Activated B cell treated with CpG ODN at 0.5 μM for 24 hours (primary cell): ENCODE data around the gene TPM4. TPM values are rescaled to one million over a fixed set of nuclear protein-coding genes. Genes with fewer than 3 reads are reported as not detected.
"Not testable (repeated sequence)": the region's sequence is repeated elsewhere in the genome, so short reads cannot be mapped to it uniquely, and the experiment has no call there.

Experiments
- ATAC-seq: fragments of 200-7000 bp; cut with Tn5 transposase; one replicate; pipeline ENCODE4 v1.10.0; 2021; ENCODE audit warnings: low read depth, mild to moderate bottlenecking, moderate library complexity
- CTCF ChIA-PET: fragments of 350-600 bp; sonication (Branson Sonifier 250); formaldehyde crosslinking; loops from one replicate; lab custom pipeline; 2021; ENCODE audit warnings: antibody characterized with exemption; lab: Charles Lee
- POLR2A ChIA-PET: fragments of 350-600 bp; sonication (Branson Sonifier 250); formaldehyde crosslinking; loops from one replicate; lab custom pipeline; 2021; ENCODE audit warnings: antibody characterized with exemption; lab: Charles Lee
- DNase-seq: peaks from one replicate; pipeline ENCODE4 v3.0.0; 2022
- H3K27ac Mint-ChIP-seq: one replicate; pipeline ENCODE4 v1.8.0; 2020; ENCODE audit warnings: mixed read lengths
- H3K27me3 Mint-ChIP-seq: one replicate; pipeline ENCODE4 v1.8.0; 2021; ENCODE audit warnings: mixed read lengths
- H3K36me3 Mint-ChIP-seq: one replicate; pipeline ENCODE4 v1.8.0; 2021; ENCODE audit warnings: low read depth, mixed read lengths
- H3K4me1 Mint-ChIP-seq: one replicate; pipeline ENCODE4 v1.8.0; 2021; ENCODE audit warnings: mixed read lengths
- H3K4me3 Mint-ChIP-seq: one replicate; pipeline ENCODE4 v1.8.0; 2020; ENCODE audit warnings: mild to moderate bottlenecking, mixed read lengths
- H3K9me3 Mint-ChIP-seq: one replicate; pipeline ENCODE4 v1.8.0; 2020; ENCODE audit warnings: mixed read lengths
- intact Hi-C: fragments of 100-400 bp; cut with micrococcal nuclease; formaldehyde crosslinking; loops from one replicate; pipeline ENCODE4 v1.15.1; 2024
- total RNA-seq: library from RNA; stranded (reverse); gene quantifications from 2 replicates; pipeline ENCODE4 v1.2.3, GENCODE V29; 2022
- TF ChIP-seq, protein P1 (sequence below): fragments of 200-600 bp; IDR thresholded peaks from one replicate; pipeline ENCODE4 v1.8.0; 2022; ENCODE audit warnings: antibody characterized with exemption, mild to moderate bottlenecking

TPM4 gene
- total RNA-seq, 1 donor from 2014 or later: 257 TPM

DNA sequence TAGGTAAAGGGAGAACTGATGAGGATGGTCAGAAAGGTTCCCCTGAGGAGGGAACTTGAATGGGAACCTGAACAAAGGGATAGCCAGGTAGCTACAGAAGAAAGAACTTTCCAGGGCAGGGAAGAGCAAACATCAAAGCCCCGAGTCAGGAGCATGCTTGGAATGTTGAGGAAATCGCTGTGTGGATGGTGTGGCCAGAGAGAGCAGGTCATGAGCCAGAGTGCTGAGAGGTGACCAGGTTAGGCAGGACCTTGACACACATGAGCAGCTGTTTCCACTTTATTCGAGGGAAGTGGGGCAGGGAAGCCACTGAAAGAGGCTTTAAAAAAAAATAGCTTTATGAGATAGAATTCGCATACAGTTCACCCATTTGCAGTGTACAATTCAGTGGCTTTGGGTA is 39.8 kb downstream of the TPM4 start:
- H3K4me1 Mint-ChIP-seq: peaks cover 87% of the 10 kb centered on the region
- no peaks in the 10 kb centered on the region for H3K27me3 Mint-ChIP-seq
- peak overlapping the region; percentile 98 for H3K27ac Mint-ChIP-seq
- TF ChIP-seq, protein P1, sequence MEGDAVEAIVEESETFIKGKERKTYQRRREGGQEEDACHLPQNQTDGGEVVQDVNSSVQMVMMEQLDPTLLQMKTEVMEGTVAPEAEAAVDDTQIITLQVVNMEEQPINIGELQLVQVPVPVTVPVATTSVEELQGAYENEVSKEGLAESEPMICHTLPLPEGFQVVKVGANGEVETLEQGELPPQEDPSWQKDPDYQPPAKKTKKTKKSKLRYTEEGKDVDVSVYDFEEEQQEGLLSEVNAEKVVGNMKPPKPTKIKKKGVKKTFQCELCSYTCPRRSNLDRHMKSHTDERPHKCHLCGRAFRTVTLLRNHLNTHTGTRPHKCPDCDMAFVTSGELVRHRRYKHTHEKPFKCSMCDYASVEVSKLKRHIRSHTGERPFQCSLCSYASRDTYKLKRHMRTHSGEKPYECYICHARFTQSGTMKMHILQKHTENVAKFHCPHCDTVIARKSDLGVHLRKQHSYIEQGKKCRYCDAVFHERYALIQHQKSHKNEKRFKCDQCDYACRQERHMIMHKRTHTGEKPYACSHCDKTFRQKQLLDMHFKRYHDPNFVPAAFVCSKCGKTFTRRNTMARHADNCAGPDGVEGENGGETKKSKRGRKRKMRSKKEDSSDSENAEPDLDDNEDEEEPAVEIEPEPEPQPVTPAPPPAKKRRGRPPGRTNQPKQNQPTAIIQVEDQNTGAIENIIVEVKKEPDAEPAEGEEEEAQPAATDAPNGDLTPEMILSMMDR: no peak
- intact Hi-C loops: loop anchor here (5.0 to 10.0 kb wide), 2 partner anchors 209 to 281 kb away; partner anchors contain the start of gene KLF2
- H3K9me3 Mint-ChIP-seq: no peaks in the 10 kb centered on the region
- DNase-seq: no peak
- ATAC-seq: no peak
- peak overlapping the region; percentile 20 for H3K4me3 Mint-ChIP-seq
- peaks cover 66% of the 10 kb centered on the region for H3K36me3 Mint-ChIP-seq
- POLR2A ChIA-PET: interaction anchor here (0.6 to 9.7 kb wide), 5 partner anchors 11 to 43 kb away, joined by 3 to 338 read pairs (median 8); partner anchors contain the start of genes HSH2D and TPM4
- CTCF ChIA-PET: interaction anchor here (1.4 to 1.5 kb wide), 2 partner anchors 53 to 70 kb away, joined by 4 to 5 read pairs; partner anchors contain the start of gene FAM32A

DNA sequence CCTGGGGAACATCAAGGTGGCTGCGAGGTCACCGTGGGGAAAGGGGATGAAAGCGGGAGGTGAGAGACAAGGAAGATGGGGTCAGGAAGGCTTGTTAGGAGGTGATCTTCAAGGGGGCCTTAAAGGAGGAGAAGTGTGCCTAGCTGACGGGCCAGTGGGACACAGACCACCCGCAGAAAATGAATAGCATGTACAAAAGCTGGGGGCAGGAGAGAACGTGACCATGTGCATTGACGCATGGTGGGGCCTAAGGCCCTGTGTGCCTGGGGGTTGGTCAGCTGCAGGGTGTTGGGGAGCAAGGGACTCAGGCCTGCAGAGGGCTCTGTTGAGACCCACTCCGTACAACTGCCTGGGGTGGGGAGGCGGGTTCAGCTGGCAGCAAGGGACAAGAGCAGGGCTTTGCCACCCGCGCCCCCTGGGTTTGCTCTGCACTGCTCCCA is 41.3 kb downstream of the TPM4 start:
- POLR2A ChIA-PET: interaction anchor here (0.6 to 9.7 kb wide), 24 partner anchors 8 to 484 kb away, joined by 3 to 338 read pairs (median 6); partner anchors contain the start of genes CIB3, FAM32A, HSH2D and TPM4
- intact Hi-C loops: loop anchor here (1.0 to 10.0 kb wide), 8 partner anchors 26 to 469 kb away; partner anchors contain the start of genes HSH2D and KLF2
- TF ChIP-seq, protein P1: no peak
- peak overlapping the region; percentile 98 for H3K27ac Mint-ChIP-seq
- H3K9me3 Mint-ChIP-seq: no peaks in the 10 kb centered on the region
- H3K36me3 Mint-ChIP-seq: peaks cover 74% of the 10 kb centered on the region
- DNase-seq: peak; percentile 28
- H3K27me3 Mint-ChIP-seq: no peaks in the 10 kb centered on the region
- H3K4me1 Mint-ChIP-seq: peaks cover 88% of the 10 kb centered on the region
- peak; percentile 10 for ATAC-seq
- peak overlapping the region; percentile 73 for H3K4me3 Mint-ChIP-seq
- CTCF ChIA-PET: interaction anchor here (0.5 to 2.8 kb wide), 16 partner anchors 10 to 299 kb away, joined by 3 to 18 read pairs (median 4); partner anchors contain the start of genes FAM32A and HSH2D

DNA sequence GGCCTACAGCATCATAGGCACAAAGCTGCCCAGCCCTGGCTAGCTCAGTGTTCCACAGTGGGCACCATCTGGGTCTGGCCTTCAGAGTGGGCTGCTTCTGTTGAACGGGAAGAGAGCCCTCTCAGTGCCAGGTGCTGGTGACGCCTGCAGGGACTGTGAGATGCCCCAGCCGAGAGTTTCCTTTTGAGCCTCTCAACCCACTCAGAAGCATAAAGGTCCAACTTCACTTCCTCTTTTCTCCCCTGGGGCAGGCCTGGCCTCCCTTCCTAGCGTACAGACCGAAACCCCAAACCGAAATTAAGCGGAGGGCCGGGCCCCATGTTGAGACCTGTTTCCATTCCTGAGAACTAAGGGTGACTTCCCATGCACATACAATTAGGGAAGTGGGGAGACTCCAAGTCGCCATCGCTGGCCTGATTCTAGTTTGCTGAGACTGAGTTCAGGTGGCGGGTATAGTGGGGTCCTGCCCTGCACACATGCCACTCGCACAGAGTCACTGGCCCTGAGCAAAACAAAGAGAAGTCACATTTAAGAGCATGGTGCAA is 42.3 kb downstream of the TPM4 start:
- CTCF ChIA-PET: interaction anchor here (0.8 to 2.8 kb wide), 12 partner anchors 15 to 298 kb away, joined by 3 to 18 read pairs (median 6); partner anchors contain the start of genes FAM32A and HSH2D
- TF ChIP-seq, protein P1: no peak
- Mint-ChIP-seq H3K9me3 (no peaks in the 10 kb centered on the region), H3K36me3 (peaks cover 75% of the 10 kb centered on the region), H3K27me3 (no peaks in the 10 kb centered on the region), H3K4me1 (peaks cover 80% of the 10 kb centered on the region), H3K27ac (peak overlapping the region; percentile 98), H3K4me3 (peak overlapping the region; percentile 73)
- ATAC-seq: peak; percentile 87
- peak; percentile 76 for DNase-seq
- intact Hi-C loops: loop anchor here (1.0 to 10.0 kb wide), 8 partner anchors 25 to 468 kb away; partner anchors contain the start of genes HSH2D and KLF2
- POLR2A ChIA-PET: interaction anchor here (0.6 to 9.7 kb wide), 23 partner anchors 8 to 483 kb away, joined by 3 to 338 read pairs (median 6); partner anchors contain the start of genes CIB3, FAM32A, HSH2D and TPM4

DNA sequence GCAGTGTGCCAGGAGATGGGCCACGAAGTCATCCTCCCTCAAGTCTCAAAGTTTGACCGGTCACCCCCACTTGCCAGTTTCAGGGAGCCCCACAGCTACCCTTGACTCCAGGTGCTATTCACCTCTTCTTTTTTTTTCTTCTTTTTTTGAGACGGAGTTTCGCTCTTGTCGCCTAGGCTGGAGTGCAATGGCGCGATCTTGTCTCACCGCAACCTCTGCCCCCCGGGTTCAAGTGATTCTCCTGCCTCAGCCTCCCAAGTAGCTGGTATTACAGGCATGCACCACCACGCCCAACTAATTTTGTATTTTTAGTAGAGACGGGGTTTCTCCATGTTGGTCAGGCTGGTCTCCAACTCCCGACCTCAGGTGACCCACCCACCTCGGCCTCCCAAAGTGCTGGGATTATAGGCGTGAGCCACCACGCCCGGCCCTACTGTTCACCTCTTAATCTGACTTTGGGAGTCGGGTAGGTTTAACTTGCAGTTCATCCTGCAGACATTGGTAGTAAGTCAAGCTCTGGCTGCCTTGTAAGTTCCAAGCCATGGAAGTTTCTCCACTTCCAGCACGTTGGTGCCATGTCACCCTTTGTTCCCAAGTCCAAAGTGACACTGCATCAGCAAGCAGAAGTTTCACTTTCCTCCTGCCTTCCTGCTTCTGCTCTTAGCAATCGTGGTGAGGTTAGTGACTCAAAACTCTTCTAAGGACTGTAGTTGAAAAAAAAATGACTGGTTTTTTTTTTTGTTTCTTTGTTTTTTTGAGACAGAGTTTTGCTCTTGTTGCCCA is 43.0 kb downstream of the TPM4 start:
- peaks cover 78% of the 10 kb centered on the region for H3K36me3 Mint-ChIP-seq
- H3K27me3 Mint-ChIP-seq, DNase-seq, H3K9me3 Mint-ChIP-seq: not testable (repeated sequence)
- intact Hi-C loops: loop anchor here (2.0 to 10.0 kb wide), 4 partner anchors 206 to 468 kb away; partner anchors contain the start of gene KLF2
- peak overlapping the region; percentile 98 for H3K27ac Mint-ChIP-seq
- peaks cover 78% of the 10 kb centered on the region for H3K4me1 Mint-ChIP-seq
- CTCF ChIA-PET: interaction anchor here (1.1 to 2.8 kb wide), 6 partner anchors 14 to 66 kb away, joined by 3 to 18 read pairs (median 9); partner anchors contain the start of genes FAM32A and HSH2D
- ATAC-seq: peak; percentile 18
- peak overlapping the region; percentile 73 for H3K4me3 Mint-ChIP-seq
- POLR2A ChIA-PET: interaction anchor here (0.6 to 9.7 kb wide), 9 partner anchors 8 to 490 kb away, joined by 3 to 338 read pairs (median 9); partner anchors contain the start of genes FAM32A, HSH2D and TPM4

DNA sequence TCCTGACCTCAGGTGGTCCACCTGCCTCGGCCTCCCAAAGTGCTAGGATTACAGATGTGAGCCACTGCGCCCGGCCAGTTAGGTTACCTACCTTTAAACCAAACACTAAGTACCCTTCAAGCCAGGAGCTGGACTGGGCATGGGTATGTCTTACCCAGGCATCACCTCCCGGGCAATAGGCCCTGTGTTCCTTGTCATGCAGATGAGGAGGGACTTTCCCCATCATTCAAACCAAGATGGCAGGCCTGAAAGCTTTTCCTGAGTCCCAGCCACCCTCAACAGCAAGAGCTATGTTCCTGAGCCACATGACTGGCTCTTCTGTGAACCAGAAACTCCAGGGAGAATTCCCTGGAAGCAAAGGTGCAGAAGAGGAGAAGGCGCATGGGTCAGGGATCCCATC is 44.8 kb downstream of the TPM4 start:
- Mint-ChIP-seq H3K9me3 (no peaks in the 10 kb centered on the region), H3K4me3 (no peak overlapping the region)
- POLR2A ChIA-PET: interaction anchor here (0.8 to 9.7 kb wide), 4 partner anchors 9 to 45 kb away, joined by 3 to 338 read pairs (median 62); partner anchors contain the start of genes HSH2D, RAB8A and TPM4

More for the DNA sequence above, 44.8 kb downstream of the TPM4 start:
- DNase-seq: no peak
- H3K4me1 Mint-ChIP-seq: peaks cover 61% of the 10 kb centered on the region
- H3K36me3 Mint-ChIP-seq: peaks cover 80% of the 10 kb centered on the region
- ATAC-seq: no peak
- TF ChIP-seq, protein P1: no peak
- CTCF ChIA-PET: interaction anchor here (1.5 kb wide), 1 partner anchor 80 kb away, joined by 3 read pairs; no protein-coding TSS in a partner anchor
- peak overlapping the region; percentile 98 for H3K27ac Mint-ChIP-seq
- intact Hi-C loops: no loop called here
- H3K27me3 Mint-ChIP-seq: no peaks in the 10 kb centered on the region
